HL-60 (cell line): ENCODE results near the gene PRODH2.

Source experiments
- DNase-seq, 2 experiments: peaks; one replicate each; pipeline ENCODE4 v3.0.0-alpha.2; 2010 to 2020; ENCODE audit warnings: low read depth in 1 of 2, low spot score in 1 of 2
- H3K27ac ChIP-seq: fragments of 250-450 bp; sonication (Bioruptor Pico); replicated peaks from 2 replicates; pipeline ENCODE4 v1.5.1; 2020; ENCODE audit warnings: mild to moderate bottlenecking, moderate library complexity
- H3K27me3 ChIP-seq: fragments of 250-450 bp; sonication (Bioruptor Pico); 2 replicates; pipeline ENCODE4 v1.5.1; 2021; ENCODE audit warnings: mild to moderate bottlenecking, moderate library complexity; ENCODE audit not compliant: insufficient read depth, poor library complexity, severe bottlenecking
- H3K4me3 ChIP-seq: replicated peaks from 2 replicates; pipeline ENCODE4 v1.5.1; 2011; ENCODE audit warnings: mild to moderate bottlenecking, control low read depth, low read length; ENCODE audit not compliant: insufficient read depth
- GABPA ChIP-seq: IDR thresholded peaks from 2 replicates; pipeline ENCODE4 v1.6.1; 2012; ENCODE audit warnings: low read depth
- POLR2AphosphoS5 ChIP-seq: IDR thresholded peaks from 2 replicates; pipeline ENCODE4 v1.6.1; 2012; ENCODE audit warnings: low read depth
- REST ChIP-seq: IDR thresholded peaks from 2 replicates; pipeline ENCODE4 v1.6.1; 2012; ENCODE audit warnings: low read depth; ENCODE audit not compliant: insufficient replicate concordance
- SPI1 ChIP-seq: IDR thresholded peaks from 2 replicates; pipeline ENCODE4 v1.6.1; 2012; ENCODE audit warnings: low read depth, mild to moderate bottlenecking, borderline replicate concordance
- TF ChIP-seq, protein P1 (sequence below): IDR thresholded peaks from one replicate; pipeline ENCODE4 v1.5.1; 2011; ENCODE audit warnings: low read length, control low read depth, inconsistent platforms; ENCODE audit not compliant: insufficient read depth

Gene PRODH2

GRCh38 chr19:35807633-35808032 is 5.0 kb downstream of the PRODH2 start:
- H3K27me3 ChIP-seq: no peaks in the 10 kb centered on the region
- TF ChIP-seq GABPA (no peak), REST (no peak), SPI1 (no peak), POLR2AphosphoS5 (no peak)
- TF ChIP-seq, protein P1, sequence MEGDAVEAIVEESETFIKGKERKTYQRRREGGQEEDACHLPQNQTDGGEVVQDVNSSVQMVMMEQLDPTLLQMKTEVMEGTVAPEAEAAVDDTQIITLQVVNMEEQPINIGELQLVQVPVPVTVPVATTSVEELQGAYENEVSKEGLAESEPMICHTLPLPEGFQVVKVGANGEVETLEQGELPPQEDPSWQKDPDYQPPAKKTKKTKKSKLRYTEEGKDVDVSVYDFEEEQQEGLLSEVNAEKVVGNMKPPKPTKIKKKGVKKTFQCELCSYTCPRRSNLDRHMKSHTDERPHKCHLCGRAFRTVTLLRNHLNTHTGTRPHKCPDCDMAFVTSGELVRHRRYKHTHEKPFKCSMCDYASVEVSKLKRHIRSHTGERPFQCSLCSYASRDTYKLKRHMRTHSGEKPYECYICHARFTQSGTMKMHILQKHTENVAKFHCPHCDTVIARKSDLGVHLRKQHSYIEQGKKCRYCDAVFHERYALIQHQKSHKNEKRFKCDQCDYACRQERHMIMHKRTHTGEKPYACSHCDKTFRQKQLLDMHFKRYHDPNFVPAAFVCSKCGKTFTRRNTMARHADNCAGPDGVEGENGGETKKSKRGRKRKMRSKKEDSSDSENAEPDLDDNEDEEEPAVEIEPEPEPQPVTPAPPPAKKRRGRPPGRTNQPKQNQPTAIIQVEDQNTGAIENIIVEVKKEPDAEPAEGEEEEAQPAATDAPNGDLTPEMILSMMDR: no peak

DNA sequence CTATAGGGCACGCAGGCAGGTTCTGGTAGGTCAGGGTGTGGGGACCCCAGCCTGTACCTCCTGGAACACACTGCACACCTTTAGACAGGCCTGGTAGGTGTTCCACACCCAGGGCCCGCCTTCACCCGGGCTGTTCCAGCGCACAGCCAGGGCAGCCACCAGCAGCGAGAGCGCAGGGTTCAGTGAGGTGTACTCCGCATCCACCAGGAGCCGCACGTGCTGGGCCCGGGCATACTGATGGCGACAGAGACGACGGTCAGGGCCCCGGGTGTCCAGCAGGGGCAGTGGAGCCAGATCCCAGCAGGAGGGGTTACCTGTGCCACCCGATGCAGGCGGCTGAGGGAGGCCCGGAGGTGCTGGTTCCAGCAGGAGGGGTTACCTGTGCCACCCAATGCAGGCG is 6.0 kb downstream of the PRODH2 start:
- no peak overlapping the region for H3K27ac ChIP-seq
- H3K4me3 ChIP-seq: no peak overlapping the region
- no peak for DNase-seq
- no peaks in the 10 kb centered on the region for H3K27me3 ChIP-seq
- no peak for TF ChIP-seq SPI1
- TF ChIP-seq, protein P1: no peak
- TF ChIP-seq GABPA: no peak
- no peak for TF ChIP-seq POLR2AphosphoS5

More at GRCh38 chr19:35807633-35808032, 5.0 kb downstream of the PRODH2 start:
- H3K4me3 ChIP-seq: no peak overlapping the region
- DNase-seq: no peak
- H3K27ac ChIP-seq: no peak overlapping the region

- Histone ChIP-seq H3K27me3 (no peaks in the 10 kb centered on the region), H3K27ac (no peak overlapping the region), H3K4me3 (no peak overlapping the region)
- TF ChIP-seq POLR2AphosphoS5: no peak
- TF ChIP-seq SPI1: no peak
- no peak for TF ChIP-seq GABPA
- TF ChIP-seq REST: no peak
- TF ChIP-seq, protein P1: no peak
- no peak for DNase-seq
Observed at GRCh38 chr19:35805526-35806102, 7.0 kb downstream of the PRODH2 start.

- no peak overlapping the region for H3K4me3 ChIP-seq
- no peak for DNase-seq
- TF ChIP-seq SPI1 (no peak), REST (no peak), GABPA (no peak), POLR2AphosphoS5 (no peak)
- TF ChIP-seq, protein P1: no peak
- H3K27ac ChIP-seq: no peak overlapping the region
- peaks cover 4% of the 10 kb centered on the region for H3K27me3 ChIP-seq
Observed at GRCh38 chr19:35801828-35802227, 10.8 kb downstream of the PRODH2 start.
